WERI-Rb-1 (cell line): ENCODE data around the gene PIAS4.

Source experiments
- DNase-seq: peaks from one replicate; pipeline ENCODE4 v3.0.0-alpha.2; 2020
- H3K27ac ChIP-seq: fragments of 250-450 bp; sonication (Bioruptor Pico); 2 replicates; pipeline ENCODE4 v1.5.1; 2020; ENCODE audit warnings: mild to moderate bottlenecking, moderate library complexity
- H3K27me3 ChIP-seq: fragments of 250-450 bp; sonication (Bioruptor Pico); 2 replicates; pipeline ENCODE4 v1.5.1; 2021; ENCODE audit warnings: mild to moderate bottlenecking, low read depth, moderate library complexity; ENCODE audit not compliant: insufficient read depth, severe bottlenecking
- H3K36me3 ChIP-seq: fragments of 250-450 bp; sonication (Bioruptor Pico); 2 replicates; pipeline ENCODE4 v1.5.1; 2020; ENCODE audit warnings: mild to moderate bottlenecking, moderate library complexity
- H3K4me3 ChIP-seq: 2 replicates; pipeline ENCODE4 v1.5.1; 2011; ENCODE audit warnings: low read depth, mild to moderate bottlenecking, control low read depth, low read length
- H3K9me3 ChIP-seq: fragments of 250-450 bp; sonication (Bioruptor Pico); 2 replicates; pipeline ENCODE4 v1.5.1; 2021; ENCODE audit warnings: mild to moderate bottlenecking, moderate library complexity; ENCODE audit not compliant: severe bottlenecking
- TF ChIP-seq, protein P1 (sequence below): IDR thresholded peaks from 2 replicates; pipeline ENCODE4 v1.5.1; 2011; ENCODE audit warnings: low read depth, mild to moderate bottlenecking, control low read depth, inconsistent platforms, low read length

Gene PIAS4, protein sequence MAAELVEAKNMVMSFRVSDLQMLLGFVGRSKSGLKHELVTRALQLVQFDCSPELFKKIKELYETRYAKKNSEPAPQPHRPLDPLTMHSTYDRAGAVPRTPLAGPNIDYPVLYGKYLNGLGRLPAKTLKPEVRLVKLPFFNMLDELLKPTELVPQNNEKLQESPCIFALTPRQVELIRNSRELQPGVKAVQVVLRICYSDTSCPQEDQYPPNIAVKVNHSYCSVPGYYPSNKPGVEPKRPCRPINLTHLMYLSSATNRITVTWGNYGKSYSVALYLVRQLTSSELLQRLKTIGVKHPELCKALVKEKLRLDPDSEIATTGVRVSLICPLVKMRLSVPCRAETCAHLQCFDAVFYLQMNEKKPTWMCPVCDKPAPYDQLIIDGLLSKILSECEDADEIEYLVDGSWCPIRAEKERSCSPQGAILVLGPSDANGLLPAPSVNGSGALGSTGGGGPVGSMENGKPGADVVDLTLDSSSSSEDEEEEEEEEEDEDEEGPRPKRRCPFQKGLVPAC

DNA sequence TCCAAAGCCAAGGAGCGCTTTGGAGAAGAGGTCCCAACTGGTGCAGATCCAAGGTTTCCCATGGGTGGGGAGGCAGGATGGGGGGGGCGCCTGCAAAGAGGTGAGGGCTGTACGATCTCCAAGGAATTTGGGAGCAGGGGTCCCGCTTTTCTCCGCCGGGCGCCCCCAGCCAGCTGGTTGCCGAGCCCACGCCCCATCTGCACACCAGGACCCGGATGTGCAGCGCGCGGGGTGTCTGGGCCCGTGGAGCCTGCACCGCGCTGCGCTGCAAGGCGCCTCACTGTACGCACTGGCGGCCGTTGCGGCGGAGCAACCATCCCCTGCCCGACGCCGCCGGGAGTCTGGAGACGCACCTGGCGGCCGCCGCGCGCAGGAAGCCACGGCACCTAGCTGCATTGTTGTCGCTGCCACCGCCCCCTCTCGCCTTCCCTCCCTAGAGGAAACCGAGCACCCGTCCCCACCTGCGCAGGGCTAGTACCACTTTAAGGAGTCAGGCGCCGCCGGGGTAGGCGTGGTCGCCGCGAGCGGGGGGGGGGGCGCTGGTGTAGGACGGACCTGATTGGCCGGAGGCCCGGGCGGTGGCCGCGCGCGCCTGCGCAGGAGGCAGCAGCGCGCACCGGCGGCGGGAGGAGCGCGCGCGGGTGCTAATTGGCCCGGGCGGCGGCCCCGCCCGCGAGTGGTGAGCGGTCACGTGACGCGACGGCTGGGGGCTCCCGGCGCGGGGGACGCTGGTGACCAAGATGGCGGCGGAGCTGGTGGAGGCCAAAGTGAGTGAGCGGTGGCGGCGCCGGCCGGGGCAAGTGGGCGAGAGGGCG, at the start of gene PIAS4:
Gene PIAS4 (plus strand): TSS at position 716 of the 815 bp plus-strand sequence. CDS start 25 bp downstream, at position 741.
- Histone ChIP-seq H3K36me3 (peaks cover 22% of the 10 kb centered on the region), H3K4me3 (peak within 1 kb of the TSS; percentile 76), H3K9me3 (no peaks in the 10 kb centered on the region), H3K27me3 (no peaks in the 10 kb centered on the region), H3K27ac (peak within 1 kb of the TSS; percentile 96)
- DNase-seq: peak; percentile 96
- TF ChIP-seq, protein P1, sequence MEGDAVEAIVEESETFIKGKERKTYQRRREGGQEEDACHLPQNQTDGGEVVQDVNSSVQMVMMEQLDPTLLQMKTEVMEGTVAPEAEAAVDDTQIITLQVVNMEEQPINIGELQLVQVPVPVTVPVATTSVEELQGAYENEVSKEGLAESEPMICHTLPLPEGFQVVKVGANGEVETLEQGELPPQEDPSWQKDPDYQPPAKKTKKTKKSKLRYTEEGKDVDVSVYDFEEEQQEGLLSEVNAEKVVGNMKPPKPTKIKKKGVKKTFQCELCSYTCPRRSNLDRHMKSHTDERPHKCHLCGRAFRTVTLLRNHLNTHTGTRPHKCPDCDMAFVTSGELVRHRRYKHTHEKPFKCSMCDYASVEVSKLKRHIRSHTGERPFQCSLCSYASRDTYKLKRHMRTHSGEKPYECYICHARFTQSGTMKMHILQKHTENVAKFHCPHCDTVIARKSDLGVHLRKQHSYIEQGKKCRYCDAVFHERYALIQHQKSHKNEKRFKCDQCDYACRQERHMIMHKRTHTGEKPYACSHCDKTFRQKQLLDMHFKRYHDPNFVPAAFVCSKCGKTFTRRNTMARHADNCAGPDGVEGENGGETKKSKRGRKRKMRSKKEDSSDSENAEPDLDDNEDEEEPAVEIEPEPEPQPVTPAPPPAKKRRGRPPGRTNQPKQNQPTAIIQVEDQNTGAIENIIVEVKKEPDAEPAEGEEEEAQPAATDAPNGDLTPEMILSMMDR: 0 out of 2 replicates have a peak, but pooled peaks have one; percentile 3

DNA sequence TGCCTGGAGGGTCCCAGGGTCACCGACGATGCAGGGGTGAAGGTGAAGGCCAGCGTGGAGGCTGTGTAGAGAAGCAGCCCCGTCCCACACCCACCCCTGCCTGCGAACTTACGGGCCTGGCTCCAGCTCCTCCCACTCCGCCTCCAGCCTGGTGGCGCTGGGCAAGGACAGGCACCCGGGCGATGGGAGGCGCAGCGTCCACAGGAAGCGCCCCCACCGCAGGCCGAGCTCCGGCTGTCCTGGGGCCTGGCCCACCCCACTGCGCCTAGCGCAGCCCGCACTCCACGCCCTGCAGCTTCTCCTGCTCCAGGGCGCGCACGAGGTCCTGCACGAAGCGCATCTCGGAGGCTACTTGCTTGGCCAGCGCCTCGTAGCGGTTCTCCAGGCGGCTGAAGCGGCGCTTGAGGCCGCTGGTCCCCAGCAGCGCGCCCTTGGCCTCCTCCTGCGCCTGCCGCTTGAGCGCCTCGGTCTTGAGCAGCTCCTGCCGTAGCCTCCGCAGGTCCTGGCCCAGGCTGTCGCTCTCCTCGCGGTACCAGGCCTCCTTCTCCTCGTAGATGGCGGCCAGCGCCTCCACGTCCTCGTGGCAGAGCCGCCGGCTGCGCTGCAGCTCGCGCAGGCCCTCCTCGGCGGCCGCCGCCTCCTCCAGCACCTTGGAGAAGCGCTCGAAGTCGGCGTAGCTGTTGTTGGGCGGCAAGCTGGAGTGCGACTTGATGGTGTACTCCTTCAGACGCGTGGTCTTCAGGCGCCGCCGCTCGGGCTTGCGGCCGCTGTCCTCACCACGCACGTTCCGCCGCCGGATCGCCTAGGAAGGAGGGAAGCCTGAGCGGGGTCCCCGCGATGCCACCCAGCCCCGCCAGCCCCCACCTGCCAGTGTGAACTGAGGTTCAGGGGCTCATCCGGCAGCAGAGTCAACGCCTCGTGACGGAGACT, 48.4 kb upstream of the PIAS4 start:
- H3K4me3 ChIP-seq: no peak overlapping the region
- H3K9me3 ChIP-seq: no peaks in the 10 kb centered on the region
- no peak overlapping the region for H3K27ac ChIP-seq
- DNase-seq: no peak
- TF ChIP-seq, protein P1: no peak
- H3K36me3 ChIP-seq: peaks cover 90% of the 10 kb centered on the region
- no peaks in the 10 kb centered on the region for H3K27me3 ChIP-seq

DNA sequence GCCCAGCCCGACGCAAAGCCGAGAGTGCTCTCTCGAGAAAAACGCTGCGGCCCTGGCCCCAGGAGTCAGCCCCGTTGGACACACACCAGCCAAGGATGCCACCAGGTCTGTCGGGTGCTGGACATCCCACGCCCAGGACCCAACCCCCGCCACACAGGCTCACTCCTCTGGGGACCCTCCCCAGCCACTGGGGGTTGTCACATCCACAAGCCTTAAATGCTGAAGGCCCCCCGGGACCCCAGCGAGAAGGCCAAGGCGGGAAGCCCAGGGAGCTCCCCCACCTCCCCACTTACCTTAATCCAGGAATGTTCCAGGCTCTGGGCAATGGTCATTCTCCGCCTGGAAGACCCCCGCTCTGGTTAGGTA, 47.8 kb upstream of the PIAS4 start:
- Histone ChIP-seq H3K27ac (no peak overlapping the region), H3K4me3 (no peak overlapping the region), H3K27me3 (no peaks in the 10 kb centered on the region), H3K9me3 (no peaks in the 10 kb centered on the region), H3K36me3 (peaks cover 91% of the 10 kb centered on the region)
- no peak for DNase-seq
- TF ChIP-seq, protein P1: no peak

DNA sequence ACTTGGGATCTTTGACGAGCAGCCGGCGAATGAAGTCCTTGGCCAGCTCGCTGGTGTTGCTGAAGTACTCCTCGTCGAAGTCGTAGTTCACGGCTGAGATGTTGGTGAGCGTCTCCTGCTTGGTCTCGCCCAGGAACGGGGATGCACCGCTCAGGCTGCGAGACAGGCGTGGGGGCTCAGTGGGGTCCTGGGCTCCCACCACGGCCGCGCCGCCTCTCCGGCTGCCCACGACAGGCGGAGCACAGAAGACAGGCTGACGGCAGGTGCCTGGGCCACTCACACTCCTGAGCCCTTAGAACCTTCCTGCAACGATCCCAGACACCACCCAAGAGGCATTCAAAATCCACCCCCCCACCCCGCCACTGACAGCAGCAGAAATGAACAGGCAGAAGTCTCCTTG, 46.5 kb upstream of the PIAS4 start:
- DNase-seq: no peak
- Histone ChIP-seq H3K27ac (no peak overlapping the region), H3K9me3 (no peaks in the 10 kb centered on the region), H3K4me3 (no peak overlapping the region), H3K36me3 (peaks cover 91% of the 10 kb centered on the region), H3K27me3 (no peaks in the 10 kb centered on the region)
- TF ChIP-seq, protein P1: no peak
